HEK293T (cell line): ENCODE data around the gene CANT1.

ENCODE experiments used
- ARNT ChIP-seq: fragments of 450-650 bp; IDR thresholded peaks from 2 replicates; pipeline ENCODE4 v1.6.1; 2017; ENCODE audit warnings: mild to moderate bottlenecking
- BHLHE40 ChIP-seq: fragments of 450-650 bp; IDR thresholded peaks from 2 replicates; pipeline ENCODE4 v1.6.1; 2016; ENCODE audit warnings: mild to moderate bottlenecking, moderate library complexity, borderline replicate concordance
- ELF4 ChIP-seq: fragments of 450-650 bp; IDR thresholded peaks from 2 replicates; pipeline ENCODE4 v1.6.1; 2017; ENCODE audit warnings: antibody characterized with exemption
- FOXA1 ChIP-seq: fragments of 450-650 bp; IDR thresholded peaks from 2 replicates; pipeline ENCODE4 v1.6.1; 2016; ENCODE audit warnings: mild to moderate bottlenecking
- FOXK2 ChIP-seq: fragments of 450-650 bp; IDR thresholded peaks from 2 replicates; pipeline ENCODE4 v1.6.1; 2016; ENCODE audit warnings: mild to moderate bottlenecking
- FOXM1 ChIP-seq: fragments of 450-650 bp; IDR thresholded peaks from 2 replicates; pipeline ENCODE4 v1.6.1; 2017; ENCODE audit warnings: mild to moderate bottlenecking, borderline replicate concordance
- SP1 ChIP-seq: fragments of 450-650 bp; IDR thresholded peaks from 2 replicates; pipeline ENCODE4 v1.6.1; 2017
- SUZ12 ChIP-seq: fragments of 450-650 bp; IDR thresholded peaks from 2 replicates; pipeline ENCODE4 v1.6.1; 2016; ENCODE audit warnings: mild to moderate bottlenecking
- TARDBP ChIP-seq: fragments of 450-650 bp; IDR thresholded peaks from 2 replicates; pipeline ENCODE4 v1.6.1; 2016
- ZNF384 ChIP-seq: fragments of 450-650 bp; IDR thresholded peaks from 2 replicates; pipeline ENCODE4 v1.6.1; 2016
- TF ChIP-seq, protein P1 (sequence below): fragments of 450-650 bp; IDR thresholded peaks from 2 replicates; pipeline ENCODE4 v1.6.1; 2016

DNA sequence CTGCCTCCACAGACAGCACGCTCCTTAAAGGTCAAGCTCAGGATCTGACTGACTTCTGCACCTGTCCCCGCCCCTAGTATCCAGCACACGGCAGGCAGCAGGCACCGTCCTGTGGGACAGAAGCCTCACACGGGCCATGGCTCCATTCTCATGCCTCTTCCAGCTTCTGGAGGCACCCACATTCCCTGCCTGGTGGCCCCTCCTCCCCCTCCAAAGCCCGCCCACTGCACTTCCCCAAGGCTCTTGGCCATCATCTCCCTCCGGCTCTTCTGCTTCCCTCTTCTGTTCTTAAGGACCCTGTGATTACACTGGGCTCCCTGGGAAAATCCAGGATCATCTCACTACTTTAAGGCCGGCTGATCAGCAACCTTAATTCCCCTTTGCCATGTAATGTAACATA lies 3.5 kb downstream of the CANT1 start:
- no peak for TF ChIP-seq FOXA1
- TF ChIP-seq FOXM1, result no peak
- TF ChIP-seq ZNF384, result no peak
- TF ChIP-seq FOXK2, result no peak
- TF ChIP-seq TARDBP, result no peak
- no peak for TF ChIP-seq SUZ12
- no peak for TF ChIP-seq SP1
- TF ChIP-seq, protein P1, sequence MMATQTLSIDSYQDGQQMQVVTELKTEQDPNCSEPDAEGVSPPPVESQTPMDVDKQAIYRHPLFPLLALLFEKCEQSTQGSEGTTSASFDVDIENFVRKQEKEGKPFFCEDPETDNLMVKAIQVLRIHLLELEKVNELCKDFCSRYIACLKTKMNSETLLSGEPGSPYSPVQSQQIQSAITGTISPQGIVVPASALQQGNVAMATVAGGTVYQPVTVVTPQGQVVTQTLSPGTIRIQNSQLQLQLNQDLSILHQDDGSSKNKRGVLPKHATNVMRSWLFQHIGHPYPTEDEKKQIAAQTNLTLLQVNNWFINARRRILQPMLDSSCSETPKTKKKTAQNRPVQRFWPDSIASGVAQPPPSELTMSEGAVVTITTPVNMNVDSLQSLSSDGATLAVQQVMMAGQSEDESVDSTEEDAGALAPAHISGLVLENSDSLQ, result no peak
- TF ChIP-seq ARNT, result no peak
- no peak for TF ChIP-seq ELF4
- no peak for TF ChIP-seq BHLHE40
